ENCODE results near the gene PGAP3.

Gene PGAP3

GRCh38 chr17:39660011-39660360, 27.9 kb downstream of the PGAP3 start:
- Histone ChIP-seq H3K36me3 (peaks cover 62% of the 10 kb centered on the region), H3K27me3 (ENCODE audit: insufficient read depth, low read depth, severe bottlenecking) (no peaks in the 10 kb centered on the region), H3K9me3 (ENCODE audit: severe bottlenecking) (no peaks in the 10 kb centered on the region), H3K27ac (peak overlapping the region; percentile 81), H3K4me3 (ENCODE audit: low read depth, low read length) (no peak overlapping the region)
- TF ChIP-seq, protein P1, sequence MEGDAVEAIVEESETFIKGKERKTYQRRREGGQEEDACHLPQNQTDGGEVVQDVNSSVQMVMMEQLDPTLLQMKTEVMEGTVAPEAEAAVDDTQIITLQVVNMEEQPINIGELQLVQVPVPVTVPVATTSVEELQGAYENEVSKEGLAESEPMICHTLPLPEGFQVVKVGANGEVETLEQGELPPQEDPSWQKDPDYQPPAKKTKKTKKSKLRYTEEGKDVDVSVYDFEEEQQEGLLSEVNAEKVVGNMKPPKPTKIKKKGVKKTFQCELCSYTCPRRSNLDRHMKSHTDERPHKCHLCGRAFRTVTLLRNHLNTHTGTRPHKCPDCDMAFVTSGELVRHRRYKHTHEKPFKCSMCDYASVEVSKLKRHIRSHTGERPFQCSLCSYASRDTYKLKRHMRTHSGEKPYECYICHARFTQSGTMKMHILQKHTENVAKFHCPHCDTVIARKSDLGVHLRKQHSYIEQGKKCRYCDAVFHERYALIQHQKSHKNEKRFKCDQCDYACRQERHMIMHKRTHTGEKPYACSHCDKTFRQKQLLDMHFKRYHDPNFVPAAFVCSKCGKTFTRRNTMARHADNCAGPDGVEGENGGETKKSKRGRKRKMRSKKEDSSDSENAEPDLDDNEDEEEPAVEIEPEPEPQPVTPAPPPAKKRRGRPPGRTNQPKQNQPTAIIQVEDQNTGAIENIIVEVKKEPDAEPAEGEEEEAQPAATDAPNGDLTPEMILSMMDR (IDR thresholded peaks at IDR 0.05; ENCODE audit: low read depth, low read length) = no peak
- no peak for DNase-seq

- H3K27ac ChIP-seq = peak overlapping the region; percentile 81
- no peak for DNase-seq
- no peaks in the 10 kb centered on the region for H3K9me3 ChIP-seq (ENCODE audit: severe bottlenecking)
- no peak overlapping the region for H3K4me3 ChIP-seq (ENCODE audit: low read depth, low read length)
- no peaks in the 10 kb centered on the region for H3K27me3 ChIP-seq (ENCODE audit: insufficient read depth, low read depth, severe bottlenecking)
- peaks cover 67% of the 10 kb centered on the region for H3K36me3 ChIP-seq
- TF ChIP-seq, protein P1 (IDR thresholded peaks at IDR 0.05; ENCODE audit: low read depth, low read length) = no peak
Measured at GRCh38 chr17:39659279-39660010, 28.4 kb downstream of the PGAP3 start.

DNA sequence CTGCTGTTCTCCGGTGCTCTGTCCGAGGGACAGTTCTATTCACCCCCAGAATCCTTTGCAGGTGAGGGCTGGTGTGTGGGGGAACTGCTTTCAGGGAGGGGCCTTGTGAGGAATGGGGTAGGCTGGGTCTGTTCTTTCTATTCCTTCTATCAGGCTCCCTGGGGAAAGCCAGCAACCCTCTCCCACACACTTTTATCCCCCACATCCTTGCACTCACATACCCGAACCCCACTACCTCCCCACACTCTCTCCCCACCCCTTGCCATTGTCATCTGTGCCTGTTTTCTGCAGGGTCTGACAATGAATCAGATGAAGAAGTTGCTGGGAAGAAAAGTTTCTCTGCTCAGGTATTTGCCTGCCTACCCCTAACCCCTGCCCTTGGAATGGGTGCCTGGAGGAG, 29.1 kb downstream of the PGAP3 start:
- no peak overlapping the region for H3K4me3 ChIP-seq (ENCODE audit: low read depth, low read length)
- H3K9me3 ChIP-seq (ENCODE audit: severe bottlenecking) = no peaks in the 10 kb centered on the region
- no peak for DNase-seq
- peaks cover 72% of the 10 kb centered on the region for H3K36me3 ChIP-seq
- TF ChIP-seq, protein P1 (IDR thresholded peaks at IDR 0.05; ENCODE audit: low read depth, low read length) = no peak
- H3K27me3 ChIP-seq (ENCODE audit: insufficient read depth, low read depth, severe bottlenecking) = no peaks in the 10 kb centered on the region
- no peak overlapping the region for H3K27ac ChIP-seq

GRCh38 chr17:39658346-39658745, 29.5 kb downstream of the PGAP3 start:
- Histone ChIP-seq H3K27me3 (ENCODE audit: insufficient read depth, low read depth, severe bottlenecking) (no peaks in the 10 kb centered on the region), H3K27ac (no peak overlapping the region), H3K9me3 (ENCODE audit: severe bottlenecking) (no peaks in the 10 kb centered on the region), H3K36me3 (peaks cover 76% of the 10 kb centered on the region), H3K4me3 (ENCODE audit: low read depth, low read length) (no peak overlapping the region)
- TF ChIP-seq, protein P1 (IDR thresholded peaks at IDR 0.05; ENCODE audit: low read depth, low read length) = no peak
- no peak for DNase-seq

DNA sequence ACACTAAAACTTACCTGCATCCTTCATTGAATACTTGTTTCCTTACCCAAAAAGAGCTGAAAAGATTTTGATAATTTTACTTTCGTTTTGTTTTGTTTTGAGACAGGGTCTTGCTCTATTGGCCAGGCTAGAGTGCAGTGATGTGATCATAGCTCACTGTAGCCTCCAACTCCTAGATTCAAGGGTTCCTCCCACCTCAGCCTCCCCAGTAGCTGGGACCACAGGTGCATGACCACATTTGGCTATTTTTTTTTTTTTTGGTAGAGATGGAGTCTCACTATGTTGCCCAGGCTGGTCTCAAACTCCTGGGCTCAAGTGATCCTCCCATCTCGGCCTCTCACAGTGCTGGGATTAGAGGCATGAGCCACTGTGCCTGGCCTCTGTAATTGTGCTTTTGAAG, 32.8 kb downstream of the PGAP3 start:
- Histone ChIP-seq H3K9me3 (ENCODE audit: severe bottlenecking) (no peaks in the 10 kb centered on the region), H3K27me3 (ENCODE audit: insufficient read depth, low read depth, severe bottlenecking) (no peaks in the 10 kb centered on the region), H3K36me3 (peaks cover 52% of the 10 kb centered on the region), H3K27ac (no peak overlapping the region), H3K4me3 (ENCODE audit: low read depth, low read length) (no peak overlapping the region)
- TF ChIP-seq, protein P1 (IDR thresholded peaks at IDR 0.05; ENCODE audit: low read depth, low read length) = no peak
- DNase-seq = no peak

All from WERI-Rb-1 (cell line).